Activated CD4-positive, alpha-beta T cell treated with anti-CD3 and anti-CD28 coated beads for 36 hours (primary cell): Measurements from ENCODE around the gene CCDC82. TPM values are rescaled to one million over a fixed set of nuclear protein-coding genes. Genes with fewer than 3 reads are reported as not detected.

Experiments
- ATAC-seq: fragments of 200-7000 bp; cut with Tn5 transposase; one replicate; pipeline ENCODE4 v1.10.0; 2021; ENCODE audit warnings: mild to moderate bottlenecking, moderate library complexity
- CTCF ChIA-PET: fragments of 350-600 bp; sonication (Branson Sonifier 250); formaldehyde crosslinking; loops from one replicate; lab custom pipeline; 2021; ENCODE audit warnings: antibody characterized with exemption; lab: Charles Lee
- POLR2A ChIA-PET: fragments of 350-600 bp; sonication (Branson Sonifier 250); formaldehyde crosslinking; loops from one replicate; lab custom pipeline; 2021; ENCODE audit warnings: antibody characterized with exemption, inconsistent platforms; lab: Charles Lee
- DNase-seq: peaks from one replicate; pipeline ENCODE4 v3.0.0-alpha.2; 2020
- H3K27ac Mint-ChIP-seq: one replicate; pipeline ENCODE4 v1.8.0; 2021; ENCODE audit warnings: mixed read lengths
- H3K27me3 Mint-ChIP-seq: one replicate; pipeline ENCODE4 v1.8.0; 2021; ENCODE audit warnings: mixed read lengths
- H3K36me3 Mint-ChIP-seq: one replicate; pipeline ENCODE4 v1.8.0; 2021; ENCODE audit warnings: low read depth, mixed read lengths
- H3K4me1 Mint-ChIP-seq: one replicate; pipeline ENCODE4 v1.8.0; 2021; ENCODE audit warnings: mixed read lengths
- H3K4me3 Mint-ChIP-seq: one replicate; pipeline ENCODE4 v1.8.0; 2021; ENCODE audit warnings: mild to moderate bottlenecking, moderate library complexity, mixed read lengths
- H3K9me3 Mint-ChIP-seq: one replicate; pipeline ENCODE4 v1.8.0; 2021; ENCODE audit warnings: low read depth, mixed read lengths
- intact Hi-C, 2 experiments: fragments of 100-400 bp; cut with DNase I in 1 of 2; cut with micrococcal nuclease in 1 of 2; formaldehyde crosslinking; loops; one replicate each; pipeline versions ENCODE4 v1.14.2 to v1.15.1; 2022 to 2024; cut with DNase I, micrococcal nuclease
- total RNA-seq, 2 experiments: library from RNA; stranded (reverse); gene quantifications; one replicate each; pipeline ENCODE4 v1.2.3, GENCODE V29; 2021

The CCDC82 gene
- total RNA-seq, 2 experiments from 2014 or later: 32.1 to 38.3 TPM

- Mint-ChIP-seq H3K4me1 (peaks cover 83% of the 10 kb centered on the region), H3K36me3 (peaks cover 44% of the 10 kb centered on the region), H3K4me3 (no peak overlapping the region), H3K27me3 (no peaks in the 10 kb centered on the region), H3K27ac (peak overlapping the region; percentile 85), H3K9me3 (peaks cover 1% of the 10 kb centered on the region)
- CTCF ChIA-PET: interaction anchor here (0.9 to 2.4 kb wide), 3 partner anchors 10 to 71 kb away, joined by 4 to 11 read pairs (median 10); partner anchors contain the start of gene MAML2
- peak; percentile 5 for ATAC-seq
- POLR2A ChIA-PET: no interaction called here
- no peak for DNase-seq
- intact Hi-C loops: loop anchor here (1.0 kb wide), 1 partner anchor 8 kb away; no protein-coding TSS in a partner anchor
Measured at GRCh38 chr11:96329855-96330510, 59.7 kb downstream of the CCDC82 start.

- H3K4me3 Mint-ChIP-seq: no peak overlapping the region
- POLR2A ChIA-PET: no interaction called here
- H3K27me3 Mint-ChIP-seq: no peaks in the 10 kb centered on the region
- peaks cover 1% of the 10 kb centered on the region for H3K9me3 Mint-ChIP-seq
- DNase-seq (no peak), ATAC-seq (peak; percentile 87)
- H3K27ac Mint-ChIP-seq: peak overlapping the region; percentile 85
- peaks cover 83% of the 10 kb centered on the region for H3K4me1 Mint-ChIP-seq
- peaks cover 41% of the 10 kb centered on the region for H3K36me3 Mint-ChIP-seq
- intact Hi-C loops: loop anchor here in 1 of 2 experiments (1.0 kb wide), 1 partner anchor 9 kb away; no protein-coding TSS in a partner anchor
- CTCF ChIA-PET: interaction anchor here (1.7 kb wide), 1 partner anchor 14 kb away, joined by 10 read pairs; the partner anchor contains the start of gene MAML2
Measured at GRCh38 chr11:96329419-96329818, 60.3 kb downstream of the CCDC82 start.

- H3K4me1 Mint-ChIP-seq: peaks cover 85% of the 10 kb centered on the region
- no peaks in the 10 kb centered on the region for H3K27me3 Mint-ChIP-seq
- H3K36me3 Mint-ChIP-seq: peaks cover 46% of the 10 kb centered on the region
- intact Hi-C loops: loop anchor here in 1 of 2 experiments (1.0 kb wide), 1 partner anchor 10 kb away; no protein-coding TSS in a partner anchor
- ChIA-PET POLR2A (interaction anchor here (0.6 kb wide), 2 partner anchors 66 to 103 kb away, joined by 3 to 6 read pairs; no protein-coding TSS in a partner anchor), CTCF (interaction anchor here (0.5 to 1.2 kb wide), 3 partner anchors 15 to 273 kb away, joined by 3 to 4 read pairs (median 3); partner anchors contain the start of gene MAML2)
- H3K27ac Mint-ChIP-seq: peak overlapping the region; percentile 72
- no peak for ATAC-seq
- no peak for DNase-seq
- H3K4me3 Mint-ChIP-seq: no peak overlapping the region
- peaks cover 1% of the 10 kb centered on the region for H3K9me3 Mint-ChIP-seq
Measured at GRCh38 chr11:96328395-96329010, 61.2 kb downstream of the CCDC82 start.

- Mint-ChIP-seq H3K36me3 (peaks cover 53% of the 10 kb centered on the region), H3K4me3 (no peak overlapping the region), H3K9me3 (peaks cover 1% of the 10 kb centered on the region), H3K27ac (no peak overlapping the region), H3K27me3 (no peaks in the 10 kb centered on the region), H3K4me1 (peaks cover 83% of the 10 kb centered on the region)
- intact Hi-C loops: no loop called here
- ChIA-PET CTCF (interaction anchor here (0.7 kb wide), 1 partner anchor 16 kb away, joined by 4 read pairs; the partner anchor contains the start of gene MAML2), POLR2A (no interaction called here)
- ATAC-seq (no peak), DNase-seq (no peak)
Measured at GRCh38 chr11:96326959-96327358, 62.8 kb downstream of the CCDC82 start.

GRCh38 chr11:96324912-96325311 is 64.8 kb downstream of the CCDC82 start:
- Mint-ChIP-seq H3K9me3 (peaks cover 1% of the 10 kb centered on the region), H3K27ac (peak overlapping the region; percentile 28), H3K4me1 (peaks cover 84% of the 10 kb centered on the region), H3K36me3 (peaks cover 60% of the 10 kb centered on the region), H3K4me3 (no peak overlapping the region), H3K27me3 (no peaks in the 10 kb centered on the region)
- no peak for DNase-seq
- intact Hi-C loops: no loop called here
- ChIA-PET POLR2A (interaction anchor here (1.4 kb wide), 1 partner anchor 16 kb away, joined by 3 read pairs; no protein-coding TSS in a partner anchor), CTCF (interaction anchor here (0.6 to 1.5 kb wide), 5 partner anchors 9 to 338 kb away, joined by 3 to 6 read pairs (median 3); no protein-coding TSS in a partner anchor)
- no peak for ATAC-seq

- Mint-ChIP-seq H3K27me3 (no peaks in the 10 kb centered on the region), H3K36me3 (peaks cover 56% of the 10 kb centered on the region), H3K4me3 (no peak overlapping the region), H3K4me1 (peaks cover 83% of the 10 kb centered on the region), H3K27ac (no peak overlapping the region), H3K9me3 (no peaks in the 10 kb centered on the region)
- DNase-seq (no peak), ATAC-seq (no peak)
- CTCF ChIA-PET: no interaction called here
- POLR2A ChIA-PET: no interaction called here
- intact Hi-C loops: no loop called here
Measured at GRCh38 chr11:96323642-96323985, 66.1 kb downstream of the CCDC82 start.

- Mint-ChIP-seq H3K4me3 (no peak overlapping the region), H3K27me3 (no peaks in the 10 kb centered on the region), H3K36me3 (peaks cover 54% of the 10 kb centered on the region), H3K27ac (no peak overlapping the region), H3K4me1 (peaks cover 84% of the 10 kb centered on the region), H3K9me3 (no peaks in the 10 kb centered on the region)
- ChIA-PET POLR2A (no interaction called here), CTCF (interaction anchor here (1.1 to 2.0 kb wide), 2 partner anchors 10 to 20 kb away, joined by 3 to 8 read pairs; partner anchors contain the start of gene MAML2)
- no peak for DNase-seq
- ATAC-seq: no peak
- intact Hi-C loops: no loop called here
Measured at GRCh38 chr11:96322775-96323641, 66.7 kb downstream of the CCDC82 start.

GRCh38 chr11:96321091-96321490 is 68.6 kb downstream of the CCDC82 start:
- ATAC-seq (no peak), DNase-seq (no peak)
- peaks cover 96% of the 10 kb centered on the region for H3K4me1 Mint-ChIP-seq
- no peak overlapping the region for H3K4me3 Mint-ChIP-seq
- ChIA-PET POLR2A (no interaction called here), CTCF (interaction anchor here (1.0 to 2.0 kb wide), 4 partner anchors 10 to 22 kb away, joined by 3 to 8 read pairs (median 4); partner anchors contain the start of gene MAML2)
- H3K36me3 Mint-ChIP-seq: peaks cover 72% of the 10 kb centered on the region
- no peak overlapping the region for H3K27ac Mint-ChIP-seq
- H3K9me3 Mint-ChIP-seq: no peaks in the 10 kb centered on the region
- intact Hi-C loops: no loop called here
- H3K27me3 Mint-ChIP-seq: no peaks in the 10 kb centered on the region

GRCh38 chr11:96319898-96320656 is 69.6 kb downstream of the CCDC82 start:
- Mint-ChIP-seq H3K4me3 (no peak overlapping the region), H3K27me3 (no peaks in the 10 kb centered on the region), H3K27ac (no peak overlapping the region), H3K9me3 (no peaks in the 10 kb centered on the region), H3K4me1 (peaks cover 95% of the 10 kb centered on the region), H3K36me3 (peaks cover 71% of the 10 kb centered on the region)
- DNase-seq: no peak
- peak; percentile 74 for ATAC-seq
- ChIA-PET POLR2A (interaction anchor here (1.5 kb wide), 1 partner anchor 23 kb away, joined by 4 read pairs; the partner anchor contains the start of gene MAML2), CTCF (interaction anchor here (1.1 to 1.7 kb wide), 7 partner anchors 9 to 41 kb away, joined by 3 to 6 read pairs (median 4); partner anchors contain the start of gene MAML2)
- intact Hi-C loops: no loop called here

GRCh38 chr11:96318850-96319249 is 70.9 kb downstream of the CCDC82 start:
- Mint-ChIP-seq H3K4me3 (no peak overlapping the region), H3K4me1 (peaks cover 95% of the 10 kb centered on the region), H3K36me3 (peaks cover 64% of the 10 kb centered on the region), H3K9me3 (no peaks in the 10 kb centered on the region), H3K27me3 (no peaks in the 10 kb centered on the region), H3K27ac (peak overlapping the region; percentile 12)
- no peak for DNase-seq
- intact Hi-C loops: no loop called here
- CTCF ChIA-PET: interaction anchor here (0.6 to 1.5 kb wide), 7 partner anchors 13 to 56 kb away, joined by 3 to 4 read pairs (median 3); partner anchors contain the start of gene MAML2
- POLR2A ChIA-PET: no interaction called here
- no peak for ATAC-seq
